ENCODE results near the gene PARD3B.

Gene PARD3B

DNA sequence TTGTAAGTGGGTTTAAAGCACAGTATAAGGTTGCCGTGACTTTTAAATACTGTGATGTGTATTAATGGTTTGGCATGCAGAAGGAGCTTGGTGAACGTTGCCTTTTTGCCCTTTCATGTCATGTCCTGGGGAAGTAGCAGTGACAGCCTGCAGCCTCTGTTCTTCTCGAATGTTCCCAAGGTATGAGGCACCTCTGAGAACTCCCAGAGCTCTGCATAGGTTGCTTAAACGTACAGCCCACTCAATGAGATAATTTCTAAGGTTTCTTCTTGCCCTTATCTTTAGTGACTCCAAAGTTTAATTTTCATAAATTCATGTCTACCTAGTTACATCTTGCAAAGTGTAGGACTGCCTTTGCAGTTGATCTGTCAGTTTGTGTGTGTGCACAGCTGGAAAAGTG is 36.7 kb downstream of the PARD3B start:
- DNase-seq (ENCODE audit: low read depth in 1 of 2, low spot score in 1 of 2), result no peak

DNA sequence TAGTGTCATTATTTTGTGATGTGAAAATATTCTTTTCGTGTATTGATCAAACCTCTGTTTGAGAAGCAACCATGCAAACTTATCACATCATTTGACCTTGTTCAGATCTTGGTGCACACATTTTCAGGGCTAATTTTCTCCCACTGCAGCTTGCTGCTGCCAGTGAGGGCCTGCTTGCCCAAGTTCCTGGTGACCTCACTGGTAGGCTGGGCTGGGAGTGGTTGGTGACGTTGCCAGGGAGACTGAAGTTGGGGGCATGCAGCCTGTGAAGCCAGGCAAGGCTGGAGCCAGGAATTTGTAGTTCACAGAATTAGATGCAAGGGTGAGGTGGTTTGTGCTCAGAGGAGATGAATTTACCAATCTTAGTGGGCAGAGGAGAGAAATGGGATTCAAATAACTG is 38.5 kb downstream of the PARD3B start:
- no peak for DNase-seq (ENCODE audit: low read depth in 1 of 2, low spot score in 1 of 2)

DNA sequence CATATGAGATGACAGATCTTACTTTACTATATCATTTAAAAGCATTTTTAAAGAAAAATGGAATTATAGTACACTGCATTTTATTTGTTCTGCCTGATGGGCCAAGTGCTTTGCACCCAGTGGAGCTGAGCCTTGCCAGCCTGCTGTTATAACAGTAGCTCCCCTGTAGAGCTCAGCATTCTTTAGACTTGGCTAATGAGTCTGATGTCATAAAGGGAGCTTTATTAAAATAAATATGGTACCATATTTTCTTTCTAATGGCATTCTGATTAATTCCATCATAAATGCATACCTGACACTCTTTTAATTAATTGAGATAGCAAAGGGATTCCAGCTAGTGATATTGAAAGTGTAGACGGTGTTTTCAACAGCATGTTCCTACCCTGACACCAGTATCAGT is 40.7 kb downstream of the PARD3B start:
- DNase-seq (ENCODE audit: low read depth in 1 of 2, low spot score in 1 of 2), result no peak

DNA sequence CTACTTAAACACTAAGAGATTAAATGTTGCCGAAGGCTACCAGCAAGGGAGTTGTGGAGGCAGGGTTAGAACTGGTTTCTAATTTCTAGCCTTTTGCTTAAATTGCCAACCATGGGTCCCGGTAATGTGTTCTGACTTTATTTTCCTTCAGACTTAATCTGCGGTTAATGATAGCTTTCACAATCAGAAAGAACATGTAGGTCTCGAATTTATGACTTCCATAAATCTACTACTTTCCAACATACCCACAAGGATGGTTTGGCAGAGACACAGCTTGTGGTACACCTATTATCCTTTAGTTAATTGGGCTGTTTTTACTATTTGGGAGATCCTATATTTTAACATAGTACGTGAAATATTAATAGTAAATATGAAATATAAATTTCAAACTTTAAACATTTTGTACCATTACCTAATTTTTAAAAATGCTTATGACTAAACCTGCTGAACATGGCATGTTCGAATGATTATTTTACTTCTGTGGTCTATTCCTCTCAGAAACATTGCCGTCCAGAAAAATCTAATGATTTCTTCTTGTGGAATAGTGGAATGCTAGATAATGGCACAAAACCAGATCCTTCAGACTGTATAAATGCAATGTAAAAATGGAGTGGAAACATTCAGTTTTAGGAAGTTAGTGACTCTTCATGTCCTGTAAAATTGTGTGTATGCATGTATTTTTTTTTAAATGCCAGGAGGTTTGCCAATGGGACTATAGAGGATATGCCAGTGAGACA is 41.3 kb downstream of the PARD3B start:
- no peak for DNase-seq (ENCODE audit: low read depth in 1 of 2, low spot score in 1 of 2)

GRCh38 chr2:204590063-204590462 is 44.8 kb downstream of the PARD3B start:
- DNase-seq (ENCODE audit: low read depth in 1 of 2, low spot score in 1 of 2), result no peak

DNA sequence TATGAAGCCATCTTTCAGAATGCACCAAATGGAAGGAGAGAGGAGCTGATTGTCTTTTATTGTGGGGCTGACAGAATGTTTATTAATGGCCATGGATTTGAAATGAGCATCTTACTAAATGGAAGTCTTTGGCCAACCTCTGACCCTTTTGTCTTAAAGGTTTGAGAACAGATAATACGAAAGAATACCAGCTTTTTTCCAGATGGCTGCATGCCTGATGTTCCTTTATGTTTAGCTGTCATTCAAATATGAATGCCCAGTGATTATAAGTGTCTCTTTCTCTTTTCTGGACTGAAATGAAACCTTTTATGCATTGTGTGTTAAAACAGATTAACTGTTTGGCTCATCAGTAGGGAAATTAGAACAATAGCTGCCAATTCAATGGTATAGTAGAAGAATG is 46.0 kb downstream of the PARD3B start:
- no peak for DNase-seq (ENCODE audit: low read depth in 1 of 2, low spot score in 1 of 2)

GRCh38 chr2:204604061-204604460 is 58.8 kb downstream of the PARD3B start:
- DNase-seq (ENCODE audit: low read depth in 1 of 2, low spot score in 1 of 2), result no peak

GRCh38 chr2:204608237-204608939 is 63.1 kb downstream of the PARD3B start:
- no peak for DNase-seq (ENCODE audit: low read depth in 1 of 2, low spot score in 1 of 2)

DNA sequence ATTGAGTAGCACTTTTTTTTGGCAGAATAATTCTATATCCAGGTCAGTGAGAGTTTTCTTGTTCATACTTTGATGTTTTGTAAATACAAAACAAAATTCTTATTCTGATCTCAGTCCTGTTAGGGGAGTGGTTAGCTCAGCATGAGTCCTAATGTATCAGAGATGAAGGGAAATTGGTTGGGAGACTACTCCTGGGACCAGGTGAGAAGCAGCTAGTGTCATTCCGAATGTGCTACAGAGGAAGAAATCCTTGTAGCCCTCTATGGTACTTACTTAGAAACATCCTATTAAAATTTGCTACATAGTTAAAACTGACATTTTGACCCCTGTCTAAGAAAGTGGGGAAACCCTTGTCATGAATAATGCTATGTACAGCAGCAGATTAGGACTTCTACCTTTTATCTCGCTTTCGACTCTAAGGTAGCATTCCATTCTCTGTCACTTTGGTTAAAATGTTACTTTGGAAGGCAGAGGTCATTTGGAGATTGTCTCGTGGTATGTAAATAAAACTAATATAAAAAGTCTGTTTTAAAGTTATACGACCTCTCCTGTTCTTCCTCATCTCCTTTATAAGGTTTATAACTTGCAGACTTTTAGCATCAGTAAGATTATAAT is 65.8 kb downstream of the PARD3B start:
- no peak for DNase-seq (ENCODE audit: low read depth in 1 of 2, low spot score in 1 of 2)

DNA sequence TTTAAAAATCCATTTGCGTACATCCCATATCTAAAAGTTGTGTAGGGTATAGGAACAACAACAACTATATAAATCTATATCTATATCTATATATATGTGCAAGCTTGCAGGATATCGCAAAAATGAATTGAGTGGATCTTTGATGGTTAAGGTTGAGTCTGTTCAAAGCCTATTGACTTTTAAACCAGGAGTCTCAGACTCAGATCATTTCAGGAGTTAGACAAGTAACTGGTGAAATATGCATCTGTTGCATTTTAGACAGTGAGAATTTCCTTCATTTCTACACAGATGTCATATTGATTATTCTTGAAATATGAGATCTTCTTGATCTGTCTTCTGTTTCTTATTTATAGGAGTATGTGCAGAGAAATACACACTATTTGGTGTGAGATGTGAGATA is 66.5 kb downstream of the PARD3B start:
- DNase-seq (ENCODE audit: low read depth in 1 of 2, low spot score in 1 of 2), result no peak

- no peak for DNase-seq (ENCODE audit: low read depth in 1 of 2, low spot score in 1 of 2)
These were observed 68.4 kb downstream of the PARD3B start for GRCh38 chr2:204613635-204614034.

- DNase-seq (ENCODE audit: low read depth in 1 of 2, low spot score in 1 of 2), result no peak
These were observed 70.2 kb downstream of the PARD3B start for GRCh38 chr2:204615456-204615855.

- DNase-seq (ENCODE audit: low read depth in 1 of 2, low spot score in 1 of 2), result no peak
These were observed 79.9 kb downstream of the PARD3B start for GRCh38 chr2:204625135-204625534.

- no peak for DNase-seq (ENCODE audit: low read depth in 1 of 2, low spot score in 1 of 2)
These were observed 83.8 kb downstream of the PARD3B start for GRCh38 chr2:204628926-204629712.

- no peak for DNase-seq (ENCODE audit: low read depth in 1 of 2, low spot score in 1 of 2)
These were observed 87.1 kb downstream of the PARD3B start for GRCh38 chr2:204632410-204632809.

GRCh38 chr2:204634564-204634963 is 89.3 kb downstream of the PARD3B start:
- no peak for DNase-seq (ENCODE audit: low read depth in 1 of 2, low spot score in 1 of 2)

GRCh38 chr2:204635478-204635877 is 90.2 kb downstream of the PARD3B start:
- no peak for DNase-seq (ENCODE audit: low read depth in 1 of 2, low spot score in 1 of 2)

- no peak for DNase-seq (ENCODE audit: low read depth in 1 of 2, low spot score in 1 of 2)
These were observed 93.4 kb downstream of the PARD3B start for GRCh38 chr2:204638471-204639194.

DNA sequence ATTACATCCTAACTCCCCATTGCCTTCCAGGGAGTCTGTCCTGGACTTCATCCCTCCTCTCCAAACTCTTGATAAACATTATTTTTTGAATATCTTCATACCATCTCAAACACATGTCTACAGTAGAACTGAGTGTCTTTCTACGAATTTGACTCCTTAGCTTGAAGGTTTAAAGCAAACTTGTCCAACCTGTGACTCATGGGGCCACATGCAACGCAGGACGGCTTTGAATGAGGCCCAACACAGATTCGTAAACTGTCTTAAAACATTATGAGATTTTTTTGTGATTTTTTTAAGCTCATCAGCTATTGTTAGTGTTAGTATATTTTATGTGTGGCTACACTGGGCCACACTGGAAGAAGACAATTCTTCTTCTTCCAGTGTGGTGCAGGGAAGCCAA is 98.1 kb downstream of the PARD3B start:
- DNase-seq (ENCODE audit: low read depth in 1 of 2, low spot score in 1 of 2), result no peak

GRCh38 chr2:204645018-204645773 is 99.9 kb downstream of the PARD3B start:
- no peak for DNase-seq (ENCODE audit: low read depth in 1 of 2, low spot score in 1 of 2)

All from stimulated activated CD4-positive, alpha-beta T cell treated with anti-CD3 and anti-CD28 coated beads, Interleukin-15, amount 100 ng/mL, for 1 hour (primary cell).